ENCODE data around the gene CYP4X1. TPM values are rescaled to one million over a fixed set of nuclear protein-coding genes. Genes with fewer than 3 reads are reported as not detected.
A peak's percentile ranks its signal among the peaks of the same experiment; 100 is the strongest.

The CYP4X1 gene
- polyA plus RNA-seq, 1 of the 3 experiments (the other 2 are of a cell fraction), result 0.67 TPM

- no peak overlapping the region for H2AFZ ChIP-seq (ENCODE audit: low read depth)
Observed at GRCh38 chr1:47021070-47021469, 2.4 kb upstream of the CYP4X1 start.

GRCh38 chr1:47024141-47024801 is 802 bp downstream of the CYP4X1 start:
- no peak overlapping the region for H2AFZ ChIP-seq (ENCODE audit: low read depth)
- peak overlapping the region; percentile 65 for H3K4me2 ChIP-seq
- CTCF ChIA-PET, result no interaction called here
- H3K9me3 ChIP-seq, result no peaks in the 10 kb centered on the region
- no peaks in the 10 kb centered on the region for H3F3A ChIP-seq (replicated peaks; ENCODE audit: insufficient read depth)
- 25% methylated on average over 8 of the region's 8 CpGs for WGBS (ENCODE audit: low lambda C conversion rate)
- peaks cover 28% of the 10 kb centered on the region; the same call in 1 of the 2 replicates for H3K27me3 ChIP-seq (ENCODE audit: insufficient read depth)
- TF ChIP-seq RAD21 (IDR thresholded peaks at IDR 0.05; ENCODE audit: low read length) (no peak), TAF1 (IDR thresholded peaks at IDR 0.05; ENCODE audit: borderline replicate concordance, low read depth, low read length) (no peak), PBX3 (IDR thresholded peaks at IDR 0.05) (no peak), RFX5 (IDR thresholded peaks at IDR 0.05; ENCODE audit: low read length) (no peak), USF2 (IDR thresholded peaks at IDR 0.05; ENCODE audit: borderline replicate concordance, low read depth, low read length) (no peak), EP300 (IDR thresholded peaks at IDR 0.05; ENCODE audit: borderline replicate concordance in 1 of 2, low read depth in 1 of 2, low read length in 1 of 2) (no peak), MAX (IDR thresholded peaks at IDR 0.05; ENCODE audit: low read depth) (no peak), IRF3 (IDR thresholded peaks at IDR 0.05; ENCODE audit: low read depth, low read length) (no peak), GATA2 (CRISPR knock-in tag; IDR thresholded peaks at IDR 0.05) (no peak), GABPA (IDR thresholded peaks at IDR 0.05; ENCODE audit: low read depth) (no peak), USF1 (IDR thresholded peaks at IDR 0.05; ENCODE audit: borderline replicate concordance, low read depth) (no peak), MEF2A (IDR thresholded peaks at IDR 0.05; ENCODE audit: borderline replicate concordance, low read depth) (no peak), FOXJ3 (CRISPR knock-in tag; IDR thresholded peaks at IDR 0.05) (no peak)
- no peak for DNase-seq
- H3K36me3 ChIP-seq (replicated peaks in 1 of 2; ENCODE audit: control insufficient read depth in 1 of 2, insufficient read depth in 2 of 2, low read length in 1 of 2), result no peaks in the 10 kb centered on the region
- peak overlapping the region in 1 of 2 experiments; percentile 37; a peak in 2 of 4 replicates for H3K4me3 ChIP-seq (ENCODE audit: low read depth in 2 of 2, low read length in 1 of 2)
- H3K27ac ChIP-seq (ENCODE audit: low read depth in 2 of 2, low read length in 1 of 2), result no peak overlapping the region
- no peaks in the 10 kb centered on the region for H3K4me1 ChIP-seq (ENCODE audit: control insufficient read depth in 1 of 2, insufficient read depth in 2 of 2, low read depth in 1 of 2, low read length in 1 of 2)
- POLR2A ChIA-PET, result no interaction called here
- H3K9ac ChIP-seq, result no peak overlapping the region
- H4K20me1 ChIP-seq (ENCODE audit: insufficient read depth), result no peaks in the 10 kb centered on the region
- no peaks in the 10 kb centered on the region for H3K9me2 ChIP-seq
- H3K79me2 ChIP-seq (ENCODE audit: insufficient read depth), result no peaks in the 10 kb centered on the region

More at GRCh38 chr1:47021070-47021469, 2.4 kb upstream of the CYP4X1 start:
- ChIA-PET CTCF (no interaction called here), POLR2A (no interaction called here)
- Histone ChIP-seq H3K4me1 (ENCODE audit: control insufficient read depth in 1 of 2, insufficient read depth in 2 of 2, low read depth in 1 of 2, low read length in 1 of 2) (no peaks in the 10 kb centered on the region), H4K20me1 (ENCODE audit: insufficient read depth) (no peaks in the 10 kb centered on the region), H3K27me3 (ENCODE audit: insufficient read depth) (peaks cover 28% of the 10 kb centered on the region; the same call in 1 of the 2 replicates), H3K36me3 (replicated peaks in 1 of 2; ENCODE audit: control insufficient read depth in 1 of 2, insufficient read depth in 2 of 2, low read length in 1 of 2) (no peaks in the 10 kb centered on the region), H3K9ac (no peak overlapping the region), H3K79me2 (ENCODE audit: insufficient read depth) (no peaks in the 10 kb centered on the region), H3K4me3 (ENCODE audit: low read depth in 2 of 2, low read length in 1 of 2) (no peak overlapping the region), H3K27ac (ENCODE audit: low read depth in 2 of 2, low read length in 1 of 2) (no peak overlapping the region), H3K9me2 (no peaks in the 10 kb centered on the region), H3K9me3 (no peaks in the 10 kb centered on the region), H3K4me2 (no peak overlapping the region), H3F3A (replicated peaks; ENCODE audit: insufficient read depth) (no peaks in the 10 kb centered on the region)
- TF ChIP-seq RFX5 (IDR thresholded peaks at IDR 0.05; ENCODE audit: low read length), result no peak
- no peak for TF ChIP-seq NFIC (IDR thresholded peaks at IDR 0.05; ENCODE audit: borderline replicate concordance)
- no peak for TF ChIP-seq TAF1 (IDR thresholded peaks at IDR 0.05; ENCODE audit: borderline replicate concordance, low read depth, low read length)
- TF ChIP-seq CHD2 (IDR thresholded peaks at IDR 0.05; ENCODE audit: low read length, partially characterized antibody), result no peak
- TF ChIP-seq YY1 (IDR thresholded peaks at IDR 0.05; ENCODE audit: low read depth), result no peak
- no peak for TF ChIP-seq ZBTB33 (IDR thresholded peaks at IDR 0.05; ENCODE audit: borderline replicate concordance, low read depth)
- DNase-seq, result no peak
- 36% methylated on average over 2 of the region's 2 CpGs for WGBS (ENCODE audit: low lambda C conversion rate)
